Measurements from ENCODE around the gene DPCD. TPM values are rescaled to one million over a fixed set of nuclear protein-coding genes. Genes with fewer than 3 reads are reported as not detected.

The DPCD gene
- total and polyA plus RNA-seq, 2 experiments from 2014 or later, result 22.5 to 38.1 TPM

DNA sequence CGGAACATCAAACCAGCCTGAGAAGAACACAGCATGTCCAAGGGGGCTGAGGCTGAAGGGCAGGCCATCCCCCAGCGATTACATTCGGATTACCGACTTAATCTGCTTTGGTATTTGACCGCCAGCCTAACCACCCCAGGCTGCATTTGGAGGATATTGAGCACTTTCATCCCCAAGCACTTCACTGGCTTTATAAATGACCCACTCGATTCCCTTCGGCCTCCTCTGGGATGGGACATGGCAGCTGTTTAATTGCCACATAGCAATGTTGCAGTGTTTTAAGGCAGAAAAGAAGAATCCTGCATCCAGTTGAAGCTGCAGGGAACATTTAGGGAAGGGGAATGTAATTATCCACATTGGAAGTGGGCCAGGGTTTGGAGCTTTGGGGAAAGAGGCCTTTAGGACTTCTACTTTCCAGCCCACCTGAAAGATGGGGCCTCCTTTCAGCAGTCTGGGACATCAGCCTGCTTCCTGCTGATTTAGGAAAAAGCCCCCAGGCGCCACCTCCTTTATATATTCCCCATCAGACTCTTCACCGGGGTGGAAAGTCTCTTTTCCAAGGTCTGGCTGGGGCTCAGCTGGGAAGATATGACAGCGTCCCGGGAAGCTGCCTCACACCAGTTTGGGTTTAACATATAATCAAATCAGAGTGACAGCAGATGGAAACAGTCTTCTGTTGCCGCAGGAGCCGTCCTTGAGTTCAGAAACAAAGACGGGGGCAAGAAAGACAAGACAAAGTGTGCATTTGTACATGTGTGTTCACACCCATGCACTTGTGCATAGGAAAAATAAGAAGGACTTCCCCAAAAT is 9.2 kb downstream of the DPCD start:
- Histone ChIP-seq H3K79me2 (replicated peaks; ENCODE audit: insufficient read depth) (no peaks in the 10 kb centered on the region), H3F3A (replicated peaks; ENCODE audit: low read depth) (no peaks in the 10 kb centered on the region), H3K9me2 (ENCODE audit: insufficient read depth) (no peaks in the 10 kb centered on the region), H3K36me3 (ENCODE audit: insufficient read depth) (no peaks in the 10 kb centered on the region), H3K4me1 (ENCODE audit: insufficient read depth) (no peaks in the 10 kb centered on the region; the same call in 1 of the 2 replicates), H4K20me1 (replicated peaks; ENCODE audit: insufficient read depth) (no peaks in the 10 kb centered on the region), H3K27ac (ENCODE audit: low read depth) (no peak overlapping the region), H3K4me2 (no peak overlapping the region), H3K4me3 (no peak overlapping the region), H2AFZ (no peak overlapping the region), H3K27me3 (ENCODE audit: insufficient read depth) (no peaks in the 10 kb centered on the region)
- ATAC-seq (peak; percentile 53), DNase-seq (ENCODE audit: low spot score) (no peak)
- TF ChIP-seq CREB1 (CRISPR knock-in tag; IDR thresholded peaks at IDR 0.05; ENCODE audit: low read depth), result no peak
- TF ChIP-seq, protein P1, sequence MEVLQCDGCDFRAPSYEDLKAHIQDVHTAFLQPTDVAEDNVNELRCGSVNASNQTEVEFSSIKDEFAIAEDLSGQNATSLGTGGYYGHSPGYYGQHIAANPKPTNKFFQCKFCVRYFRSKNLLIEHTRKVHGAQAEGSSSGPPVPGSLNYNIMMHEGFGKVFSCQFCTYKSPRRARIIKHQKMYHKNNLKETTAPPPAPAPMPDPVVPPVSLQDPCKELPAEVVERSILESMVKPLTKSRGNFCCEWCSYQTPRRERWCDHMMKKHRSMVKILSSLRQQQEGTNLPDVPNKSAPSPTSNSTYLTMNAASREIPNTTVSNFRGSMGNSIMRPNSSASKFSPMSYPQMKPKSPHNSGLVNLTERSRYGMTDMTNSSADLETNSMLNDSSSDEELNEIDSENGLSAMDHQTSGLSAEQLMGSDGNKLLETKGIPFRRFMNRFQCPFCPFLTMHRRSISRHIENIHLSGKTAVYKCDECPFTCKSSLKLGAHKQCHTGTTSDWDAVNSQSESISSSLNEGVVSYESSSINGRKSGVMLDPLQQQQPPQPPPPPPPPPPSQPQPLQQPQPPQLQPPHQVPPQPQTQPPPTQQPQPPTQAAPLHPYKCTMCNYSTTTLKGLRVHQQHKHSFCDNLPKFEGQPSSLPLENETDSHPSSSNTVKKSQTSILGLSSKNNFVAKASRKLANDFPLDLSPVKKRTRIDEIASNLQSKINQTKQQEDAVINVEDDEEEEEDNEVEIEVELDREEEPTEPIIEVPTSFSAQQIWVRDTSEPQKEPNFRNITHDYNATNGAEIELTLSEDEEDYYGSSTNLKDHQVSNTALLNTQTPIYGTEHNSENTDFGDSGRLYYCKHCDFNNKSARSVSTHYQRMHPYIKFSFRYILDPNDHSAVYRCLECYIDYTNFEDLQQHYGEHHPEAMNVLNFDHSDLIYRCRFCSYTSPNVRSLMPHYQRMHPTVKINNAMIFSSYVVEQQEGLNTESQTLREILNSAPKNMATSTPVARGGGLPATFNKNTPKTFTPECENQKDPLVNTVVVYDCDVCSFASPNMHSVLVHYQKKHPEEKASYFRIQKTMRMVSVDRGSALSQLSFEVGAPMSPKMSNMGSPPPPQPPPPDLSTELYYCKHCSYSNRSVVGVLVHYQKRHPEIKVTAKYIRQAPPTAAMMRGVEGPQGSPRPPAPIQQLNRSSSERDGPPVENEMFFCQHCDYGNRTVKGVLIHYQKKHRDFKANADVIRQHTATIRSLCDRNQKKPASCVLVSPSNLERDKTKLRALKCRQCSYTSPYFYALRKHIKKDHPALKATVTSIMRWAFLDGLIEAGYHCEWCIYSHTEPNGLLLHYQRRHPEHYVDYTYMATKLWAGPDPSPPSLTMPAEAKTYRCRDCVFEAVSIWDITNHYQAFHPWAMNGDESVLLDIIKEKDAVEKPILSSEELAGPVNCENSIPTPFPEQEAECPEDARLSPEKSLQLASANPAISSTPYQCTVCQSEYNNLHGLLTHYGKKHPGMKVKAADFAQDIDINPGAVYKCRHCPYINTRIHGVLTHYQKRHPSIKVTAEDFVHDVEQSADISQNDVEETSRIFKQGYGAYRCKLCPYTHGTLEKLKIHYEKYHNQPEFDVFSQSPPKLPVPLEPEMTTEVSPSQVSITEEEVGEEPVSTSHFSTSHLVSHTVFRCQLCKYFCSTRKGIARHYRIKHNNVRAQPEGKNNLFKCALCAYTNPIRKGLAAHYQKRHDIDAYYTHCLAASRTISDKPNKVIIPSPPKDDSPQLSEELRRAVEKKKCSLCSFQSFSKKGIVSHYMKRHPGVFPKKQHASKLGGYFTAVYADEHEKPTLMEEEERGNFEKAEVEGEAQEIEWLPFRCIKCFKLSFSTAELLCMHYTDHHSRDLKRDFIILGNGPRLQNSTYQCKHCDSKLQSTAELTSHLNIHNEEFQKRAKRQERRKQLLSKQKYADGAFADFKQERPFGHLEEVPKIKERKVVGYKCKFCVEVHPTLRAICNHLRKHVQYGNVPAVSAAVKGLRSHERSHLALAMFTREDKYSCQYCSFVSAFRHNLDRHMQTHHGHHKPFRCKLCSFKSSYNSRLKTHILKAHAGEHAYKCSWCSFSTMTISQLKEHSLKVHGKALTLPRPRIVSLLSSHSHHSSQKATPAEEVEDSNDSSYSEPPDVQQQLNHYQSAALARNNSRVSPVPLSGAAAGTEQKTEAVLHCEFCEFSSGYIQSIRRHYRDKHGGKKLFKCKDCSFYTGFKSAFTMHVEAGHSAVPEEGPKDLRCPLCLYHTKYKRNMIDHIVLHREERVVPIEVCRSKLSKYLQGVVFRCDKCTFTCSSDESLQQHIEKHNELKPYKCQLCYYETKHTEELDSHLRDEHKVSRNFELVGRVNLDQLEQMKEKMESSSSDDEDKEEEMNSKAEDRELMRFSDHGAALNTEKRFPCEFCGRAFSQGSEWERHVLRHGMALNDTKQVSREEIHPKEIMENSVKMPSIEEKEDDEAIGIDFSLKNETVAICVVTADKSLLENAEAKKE (CRISPR knock-in tag; IDR thresholded peaks at IDR 0.05), result no peak
- TF ChIP-seq, protein P2, sequence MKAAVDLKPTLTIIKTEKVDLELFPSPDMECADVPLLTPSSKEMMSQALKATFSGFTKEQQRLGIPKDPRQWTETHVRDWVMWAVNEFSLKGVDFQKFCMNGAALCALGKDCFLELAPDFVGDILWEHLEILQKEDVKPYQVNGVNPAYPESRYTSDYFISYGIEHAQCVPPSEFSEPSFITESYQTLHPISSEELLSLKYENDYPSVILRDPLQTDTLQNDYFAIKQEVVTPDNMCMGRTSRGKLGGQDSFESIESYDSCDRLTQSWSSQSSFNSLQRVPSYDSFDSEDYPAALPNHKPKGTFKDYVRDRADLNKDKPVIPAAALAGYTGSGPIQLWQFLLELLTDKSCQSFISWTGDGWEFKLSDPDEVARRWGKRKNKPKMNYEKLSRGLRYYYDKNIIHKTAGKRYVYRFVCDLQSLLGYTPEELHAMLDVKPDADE (IDR thresholded peaks at IDR 0.05), result no peak
- TF ChIP-seq, protein P3, sequence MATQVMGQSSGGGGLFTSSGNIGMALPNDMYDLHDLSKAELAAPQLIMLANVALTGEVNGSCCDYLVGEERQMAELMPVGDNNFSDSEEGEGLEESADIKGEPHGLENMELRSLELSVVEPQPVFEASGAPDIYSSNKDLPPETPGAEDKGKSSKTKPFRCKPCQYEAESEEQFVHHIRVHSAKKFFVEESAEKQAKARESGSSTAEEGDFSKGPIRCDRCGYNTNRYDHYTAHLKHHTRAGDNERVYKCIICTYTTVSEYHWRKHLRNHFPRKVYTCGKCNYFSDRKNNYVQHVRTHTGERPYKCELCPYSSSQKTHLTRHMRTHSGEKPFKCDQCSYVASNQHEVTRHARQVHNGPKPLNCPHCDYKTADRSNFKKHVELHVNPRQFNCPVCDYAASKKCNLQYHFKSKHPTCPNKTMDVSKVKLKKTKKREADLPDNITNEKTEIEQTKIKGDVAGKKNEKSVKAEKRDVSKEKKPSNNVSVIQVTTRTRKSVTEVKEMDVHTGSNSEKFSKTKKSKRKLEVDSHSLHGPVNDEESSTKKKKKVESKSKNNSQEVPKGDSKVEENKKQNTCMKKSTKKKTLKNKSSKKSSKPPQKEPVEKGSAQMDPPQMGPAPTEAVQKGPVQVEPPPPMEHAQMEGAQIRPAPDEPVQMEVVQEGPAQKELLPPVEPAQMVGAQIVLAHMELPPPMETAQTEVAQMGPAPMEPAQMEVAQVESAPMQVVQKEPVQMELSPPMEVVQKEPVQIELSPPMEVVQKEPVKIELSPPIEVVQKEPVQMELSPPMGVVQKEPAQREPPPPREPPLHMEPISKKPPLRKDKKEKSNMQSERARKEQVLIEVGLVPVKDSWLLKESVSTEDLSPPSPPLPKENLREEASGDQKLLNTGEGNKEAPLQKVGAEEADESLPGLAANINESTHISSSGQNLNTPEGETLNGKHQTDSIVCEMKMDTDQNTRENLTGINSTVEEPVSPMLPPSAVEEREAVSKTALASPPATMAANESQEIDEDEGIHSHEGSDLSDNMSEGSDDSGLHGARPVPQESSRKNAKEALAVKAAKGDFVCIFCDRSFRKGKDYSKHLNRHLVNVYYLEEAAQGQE (IDR thresholded peaks at IDR 0.05; ENCODE audit: unreplicated experiment), result no peak
- TF ChIP-seq POLR2AphosphoS5 (IDR thresholded peaks at IDR 0.05; ENCODE audit: low read depth), result no peak
- TF ChIP-seq ZNF114 (CRISPR knock-in tag; IDR thresholded peaks at IDR 0.05), result no peak
- TF ChIP-seq JUNB (IDR thresholded peaks at IDR 0.05; ENCODE audit: unreplicated experiment), result no peak
- no peak for TF ChIP-seq STAT1 (IDR thresholded peaks at IDR 0.05; ENCODE audit: unreplicated experiment)
- no peak for TF ChIP-seq ZNF331 (CRISPR knock-in tag; IDR thresholded peaks at IDR 0.05; ENCODE audit: low read depth)
- TF ChIP-seq EZH2phosphoT487 (IDR thresholded peaks at IDR 0.05; ENCODE audit: unreplicated experiment), result no peak
- TF ChIP-seq NANOG (IDR thresholded peaks at IDR 0.05; ENCODE audit: borderline replicate concordance), result no peak
- TF ChIP-seq EZH2 (IDR thresholded peaks at IDR 0.05; ENCODE audit: low read depth, unreplicated experiment), result no peak
- TF ChIP-seq, protein P4, sequence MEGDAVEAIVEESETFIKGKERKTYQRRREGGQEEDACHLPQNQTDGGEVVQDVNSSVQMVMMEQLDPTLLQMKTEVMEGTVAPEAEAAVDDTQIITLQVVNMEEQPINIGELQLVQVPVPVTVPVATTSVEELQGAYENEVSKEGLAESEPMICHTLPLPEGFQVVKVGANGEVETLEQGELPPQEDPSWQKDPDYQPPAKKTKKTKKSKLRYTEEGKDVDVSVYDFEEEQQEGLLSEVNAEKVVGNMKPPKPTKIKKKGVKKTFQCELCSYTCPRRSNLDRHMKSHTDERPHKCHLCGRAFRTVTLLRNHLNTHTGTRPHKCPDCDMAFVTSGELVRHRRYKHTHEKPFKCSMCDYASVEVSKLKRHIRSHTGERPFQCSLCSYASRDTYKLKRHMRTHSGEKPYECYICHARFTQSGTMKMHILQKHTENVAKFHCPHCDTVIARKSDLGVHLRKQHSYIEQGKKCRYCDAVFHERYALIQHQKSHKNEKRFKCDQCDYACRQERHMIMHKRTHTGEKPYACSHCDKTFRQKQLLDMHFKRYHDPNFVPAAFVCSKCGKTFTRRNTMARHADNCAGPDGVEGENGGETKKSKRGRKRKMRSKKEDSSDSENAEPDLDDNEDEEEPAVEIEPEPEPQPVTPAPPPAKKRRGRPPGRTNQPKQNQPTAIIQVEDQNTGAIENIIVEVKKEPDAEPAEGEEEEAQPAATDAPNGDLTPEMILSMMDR (conservative IDR thresholded peaks at IDR 0.05; ENCODE audit: low read depth in 2 of 2), result no peak
- H3K4me3 Mint-ChIP-seq, result no peak overlapping the region
- peak overlapping the region; percentile 4; the same call in 1 of the 2 replicates for H3K27ac Mint-ChIP-seq
- H3K9me3 Mint-ChIP-seq, result no peaks in the 10 kb centered on the region; the same call in 2 of the 3 replicates
- H3K4me1 Mint-ChIP-seq, result peaks cover 9% of the 10 kb centered on the region; the same call in 2 of the 3 replicates
- H3K27me3 Mint-ChIP-seq (ENCODE audit: insufficient read depth, low read depth, poor library complexity), result peaks cover 9% of the 10 kb centered on the region
- H3K36me3 Mint-ChIP-seq (ENCODE audit: low read depth), result no peaks in the 10 kb centered on the region

Data from GM23338 (cell line).